Caki2 (cell line): Measurements from ENCODE around the gene DNAJC30. TPM values are rescaled to one million over a fixed set of nuclear protein-coding genes. Genes with fewer than 3 reads are reported as not detected.
"Not testable (repeated sequence)": the region's sequence is repeated elsewhere in the genome, so short reads cannot be mapped to it uniquely, and the experiment has no call there.

ENCODE experiments used
- DNase-seq: peaks from one replicate; pipeline ENCODE4 v3.0.0-alpha.2; 2015; ENCODE audit warnings: low read depth
- in situ Hi-C: cut with HindIII; loops from 2 replicates; pipeline ENCODE4 v1.10.0; 2016; ENCODE audit warnings: low sequenced_read_pairs, low pct_unique_long_range_greater_than_20kb, mixed read lengths
- total RNA-seq: library from RNA; depleted of rRNA; stranded (reverse); fragments of >200 nt; shearing (Covaris generic); gene quantifications from 2 replicates; pipeline ENCODE4 v1.2.3, GENCODE V29; 2014; ENCODE audit warnings: low replicate concordance

DNAJC30 gene
- total RNA-seq, 1 experiment from 2014 or later, result 10.7 TPM

DNA sequence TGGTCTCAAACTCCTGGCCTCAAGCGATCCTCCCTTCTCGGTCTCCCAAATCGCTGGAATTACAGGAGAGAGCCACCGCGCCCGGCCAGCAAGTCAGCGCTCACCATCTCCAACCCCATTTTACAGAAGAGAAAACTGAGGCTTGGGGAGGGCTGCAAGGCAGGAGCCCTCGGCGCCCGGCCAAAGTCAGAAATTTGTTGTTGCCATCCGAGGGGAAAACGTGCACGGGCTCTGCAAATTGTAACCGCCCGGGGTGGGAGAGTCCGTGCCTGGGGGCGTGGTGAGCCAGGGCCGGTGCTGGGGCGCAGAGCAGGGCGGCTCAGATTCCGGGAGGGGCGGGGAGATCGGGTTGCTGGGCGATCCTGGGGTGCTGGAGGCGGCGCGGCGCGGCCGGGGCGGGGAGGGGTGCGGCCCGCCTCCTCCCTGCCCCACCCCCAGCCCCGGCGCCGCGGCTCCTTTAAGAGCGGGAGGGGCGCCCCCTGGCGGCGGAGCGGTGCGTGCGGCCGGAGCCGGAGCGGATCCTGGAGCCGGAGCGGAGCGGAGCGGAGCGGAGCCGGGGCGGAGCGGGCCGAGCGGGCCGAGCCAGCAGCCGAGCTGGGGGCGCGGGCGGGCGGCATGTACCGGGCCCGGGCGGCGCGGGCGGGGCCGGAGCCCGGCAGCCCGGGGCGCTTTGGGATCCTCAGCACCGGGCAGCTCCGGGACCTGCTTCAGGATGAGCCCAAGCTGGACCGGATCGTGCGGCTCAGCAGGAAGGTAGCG lies 15.7 kb downstream of the DNAJC30 start, which contains the start of gene VPS37D:
Gene VPS37D (plus strand): TSS at position 488 of the 759 bp plus-strand sequence. CDS start 128 bp downstream, at position 616.
- in situ Hi-C loops, result no loop called here
- peak; percentile 84 for DNase-seq

DNA sequence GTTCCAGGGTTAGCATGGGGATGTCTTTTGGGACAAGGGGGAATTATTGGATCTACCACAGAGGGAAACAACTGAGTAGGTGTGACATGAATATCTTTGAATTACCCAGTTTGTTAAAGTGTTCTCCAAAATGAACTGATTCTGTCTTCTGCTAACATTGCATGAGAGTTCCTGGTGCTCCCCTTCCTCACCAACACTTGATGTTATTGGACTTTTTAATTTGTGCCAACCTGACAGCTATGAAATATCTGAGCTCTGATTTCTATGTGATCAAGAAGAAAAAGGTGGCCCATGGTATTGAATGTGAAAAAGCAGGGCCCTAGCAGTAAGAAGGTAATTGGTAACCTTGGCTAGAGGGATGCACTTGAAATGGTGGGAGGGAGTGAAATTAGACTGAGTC lies 20.2 kb downstream of the DNAJC30 start:
- in situ Hi-C loops, result no loop called here

DNA sequence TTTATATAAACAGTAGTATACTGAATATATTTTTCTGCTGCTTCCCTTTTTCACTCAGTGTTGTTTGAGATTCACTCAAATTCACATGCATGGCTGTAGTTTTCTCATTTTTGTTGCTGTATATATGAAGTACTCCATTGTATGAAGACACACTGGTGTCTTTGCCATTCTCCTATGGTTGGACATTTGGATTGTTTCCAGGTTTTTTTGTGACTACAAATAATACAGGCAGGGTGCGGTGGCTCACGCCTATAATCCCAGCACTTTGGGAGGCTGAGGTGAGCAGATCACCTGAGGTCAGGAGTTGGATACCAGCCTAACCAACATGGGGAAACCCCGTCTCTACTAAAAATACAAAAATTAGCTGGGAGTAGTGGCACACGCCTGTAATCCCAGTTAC lies 22.7 kb downstream of the DNAJC30 start:
- in situ Hi-C loops, DNase-seq: not testable (repeated sequence)

More for the DNA sequence above, 20.2 kb downstream of the DNAJC30 start:
- no peak for DNase-seq

DNA sequence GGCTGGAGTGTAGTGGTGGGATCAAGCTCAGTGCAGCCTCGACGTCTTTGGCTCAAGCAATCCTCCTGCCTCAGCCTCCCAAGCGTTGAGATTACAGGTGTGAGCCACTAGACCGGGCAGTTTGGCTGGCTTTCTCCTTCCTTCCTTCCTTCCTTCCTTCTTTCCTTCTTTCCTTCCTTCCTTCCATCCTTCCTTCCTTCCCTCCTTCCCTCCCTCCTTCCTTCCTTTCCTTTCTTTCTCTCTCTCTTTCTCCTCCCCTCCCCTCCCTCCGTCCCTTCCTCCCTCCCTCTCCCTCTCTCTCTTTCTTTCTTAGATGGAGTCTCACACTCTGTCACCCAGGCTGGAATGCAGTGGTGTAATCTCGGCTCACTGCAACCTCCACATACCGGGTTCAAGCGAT lies 23.3 kb downstream of the DNAJC30 start:
- in situ Hi-C loops, result no loop called here
- DNase-seq, result no peak

DNA sequence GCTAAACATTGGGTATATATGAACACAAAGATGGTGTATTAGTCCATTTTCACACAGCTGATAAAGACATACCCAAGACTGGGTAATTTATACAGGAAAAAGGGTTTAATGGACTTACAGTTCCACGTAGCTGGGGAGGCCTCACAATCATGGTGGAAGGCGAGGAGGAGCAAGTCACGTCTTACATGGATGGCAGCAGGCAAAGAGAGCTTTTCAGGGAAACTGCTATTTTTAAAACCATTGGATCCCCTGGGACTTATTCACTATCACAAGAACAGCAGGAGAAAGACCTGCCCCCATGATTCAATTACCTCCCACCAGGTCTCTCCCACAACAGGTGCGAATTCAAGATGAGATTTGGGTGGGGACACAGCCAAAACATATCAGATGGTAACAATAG lies 27.9 kb downstream of the DNAJC30 start:
- in situ Hi-C loops, DNase-seq: not testable (repeated sequence)

DNA sequence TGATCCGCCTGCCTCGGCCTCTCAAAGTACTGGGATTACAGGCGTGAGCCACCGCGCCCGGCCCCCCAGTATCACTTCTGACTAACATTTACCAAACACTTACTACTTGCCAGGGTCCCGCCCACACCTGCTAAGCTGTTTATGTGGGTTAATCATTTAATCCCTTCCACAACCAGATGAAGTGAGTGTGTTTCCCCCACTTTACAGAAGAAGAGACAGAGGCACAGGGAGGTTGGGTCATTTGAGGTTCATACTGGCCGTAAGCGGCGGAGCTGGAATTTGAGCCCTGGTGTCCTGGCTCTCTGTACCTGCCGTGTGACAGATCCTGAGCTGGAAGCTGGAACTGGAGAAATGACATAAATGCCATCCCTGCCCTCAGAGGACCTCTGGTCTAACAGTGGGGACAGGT lies 30.7 kb downstream of the DNAJC30 start:
- no peak for DNase-seq
- in situ Hi-C loops, result no loop called here

DNA sequence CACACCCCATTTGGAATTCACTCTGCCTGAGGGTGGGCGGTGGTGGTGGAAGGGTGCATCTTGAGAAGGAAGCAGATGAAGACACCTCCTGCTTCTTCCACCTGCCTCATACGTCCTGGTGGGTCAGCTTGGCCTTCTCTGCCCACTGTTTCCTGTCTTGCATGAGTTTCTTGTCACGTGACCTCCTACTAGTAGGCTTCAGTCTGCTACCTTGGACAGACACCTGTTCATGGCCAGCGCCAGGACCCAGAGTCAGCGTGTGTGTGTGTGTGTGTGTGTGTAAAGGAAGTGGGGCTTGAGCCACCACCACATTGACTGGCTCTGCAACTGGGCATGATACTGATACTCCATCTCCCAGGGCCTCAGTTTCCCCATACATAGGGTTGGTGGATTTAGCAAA lies 32.7 kb downstream of the DNAJC30 start:
- DNase-seq, result no peak
- in situ Hi-C loops, result no loop called here

DNA sequence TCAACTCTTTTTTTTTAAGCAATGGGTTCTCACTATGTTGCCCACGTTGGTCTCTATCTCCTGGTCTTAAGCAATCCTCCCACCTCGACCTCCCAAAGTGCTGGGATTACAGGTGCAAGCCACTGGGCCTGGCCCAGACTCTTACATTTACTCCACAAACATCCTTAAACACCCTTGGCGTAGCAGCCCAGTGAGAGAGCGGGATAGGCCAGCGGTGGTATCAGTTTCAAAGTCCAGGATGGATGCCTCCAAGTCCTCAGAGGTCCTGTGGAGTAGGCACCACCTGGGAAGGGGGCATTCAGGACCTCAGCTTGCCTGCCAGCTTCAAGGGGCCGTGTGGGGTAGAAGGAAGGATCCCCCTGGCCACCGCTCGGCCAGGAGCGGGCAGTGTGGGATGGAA lies 33.7 kb downstream of the DNAJC30 start:
- DNase-seq, result no peak
- in situ Hi-C loops, result no loop called here

DNA sequence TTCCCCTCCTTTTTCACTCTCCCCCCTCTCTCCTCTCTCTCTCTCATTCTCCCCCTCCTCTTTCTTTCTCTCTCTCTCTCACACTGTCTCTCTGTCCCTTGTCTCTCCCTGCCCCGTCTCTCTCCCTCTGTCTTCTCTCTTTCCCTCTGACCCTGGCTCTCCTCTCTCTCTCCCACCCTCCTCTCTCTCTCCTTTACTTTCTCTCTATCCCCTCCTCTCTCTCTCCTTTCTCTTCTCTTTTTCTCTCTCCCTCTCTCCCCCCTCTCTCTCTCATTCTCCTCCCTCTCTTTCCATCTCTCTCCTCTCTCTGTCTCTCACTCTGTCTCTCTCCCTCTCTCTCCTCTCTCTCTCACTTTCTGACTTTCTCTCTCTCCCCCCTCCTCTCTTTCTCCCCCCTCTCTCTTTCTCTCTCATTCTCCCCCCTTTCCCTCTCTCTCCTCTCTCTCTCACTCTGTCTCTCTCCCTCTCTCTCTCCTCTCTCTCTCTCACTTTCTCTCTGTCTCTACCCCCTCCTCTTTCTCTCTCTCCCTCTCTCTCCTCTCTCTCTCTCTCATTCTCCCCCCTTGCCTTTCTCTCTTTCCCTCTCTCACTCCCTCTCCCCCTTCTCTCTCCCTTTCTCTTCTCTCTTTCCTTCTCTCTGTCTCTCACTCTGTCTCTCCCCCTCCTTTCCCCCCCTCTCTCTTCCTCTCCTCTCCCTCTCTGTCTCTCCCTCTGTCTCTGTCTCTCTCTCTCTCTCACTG lies 34.5 kb downstream of the DNAJC30 start:
- in situ Hi-C loops, result no loop called here

DNA sequence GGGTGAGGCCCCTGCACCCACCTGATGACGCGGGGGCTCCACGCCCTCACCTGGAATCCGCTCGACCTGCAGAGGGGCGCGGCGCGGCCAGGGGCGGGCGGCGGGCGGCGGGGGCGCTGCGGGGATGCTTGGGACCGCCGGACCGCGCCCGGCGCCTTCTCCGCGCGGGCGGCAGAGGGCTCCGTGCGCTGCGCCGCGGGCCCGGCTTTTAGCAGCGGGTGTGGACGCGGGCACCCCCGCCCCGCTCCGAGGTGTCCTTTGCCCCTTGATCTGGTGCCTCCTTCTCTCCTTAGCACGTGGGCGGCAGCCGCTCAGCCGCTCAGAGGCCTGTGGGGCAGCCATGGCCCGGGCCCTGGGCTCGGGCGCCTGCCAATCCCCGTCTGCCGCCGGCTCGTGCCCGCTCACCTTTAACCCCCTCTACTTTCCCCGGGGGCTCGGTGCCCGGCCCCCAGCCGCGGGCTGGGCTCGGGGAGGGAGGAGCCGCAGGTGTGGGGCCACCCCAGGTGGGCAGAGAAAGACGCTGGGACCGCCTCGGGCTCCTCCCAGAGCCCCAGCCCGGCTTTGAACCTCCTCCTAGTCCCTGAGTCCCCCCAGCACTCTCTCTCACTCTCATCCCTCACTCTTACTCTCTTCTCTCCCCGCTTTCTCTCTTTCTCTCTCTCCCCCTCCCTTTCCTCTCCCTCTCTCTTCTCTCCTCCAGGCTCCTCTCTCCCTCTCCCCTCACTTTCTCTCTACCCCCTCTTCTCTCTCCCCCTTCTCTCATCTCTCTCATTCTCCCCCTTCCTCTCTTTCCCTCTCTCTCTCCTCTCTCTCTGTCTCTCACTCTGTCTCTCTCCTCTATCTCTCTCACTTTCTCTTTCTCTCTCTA lies 35.3 kb downstream of the DNAJC30 start:
- DNase-seq, result no peak
- in situ Hi-C loops, result no loop called here

More for the DNA sequence above, 34.5 kb downstream of the DNAJC30 start:
- DNase-seq, result no peak

DNA sequence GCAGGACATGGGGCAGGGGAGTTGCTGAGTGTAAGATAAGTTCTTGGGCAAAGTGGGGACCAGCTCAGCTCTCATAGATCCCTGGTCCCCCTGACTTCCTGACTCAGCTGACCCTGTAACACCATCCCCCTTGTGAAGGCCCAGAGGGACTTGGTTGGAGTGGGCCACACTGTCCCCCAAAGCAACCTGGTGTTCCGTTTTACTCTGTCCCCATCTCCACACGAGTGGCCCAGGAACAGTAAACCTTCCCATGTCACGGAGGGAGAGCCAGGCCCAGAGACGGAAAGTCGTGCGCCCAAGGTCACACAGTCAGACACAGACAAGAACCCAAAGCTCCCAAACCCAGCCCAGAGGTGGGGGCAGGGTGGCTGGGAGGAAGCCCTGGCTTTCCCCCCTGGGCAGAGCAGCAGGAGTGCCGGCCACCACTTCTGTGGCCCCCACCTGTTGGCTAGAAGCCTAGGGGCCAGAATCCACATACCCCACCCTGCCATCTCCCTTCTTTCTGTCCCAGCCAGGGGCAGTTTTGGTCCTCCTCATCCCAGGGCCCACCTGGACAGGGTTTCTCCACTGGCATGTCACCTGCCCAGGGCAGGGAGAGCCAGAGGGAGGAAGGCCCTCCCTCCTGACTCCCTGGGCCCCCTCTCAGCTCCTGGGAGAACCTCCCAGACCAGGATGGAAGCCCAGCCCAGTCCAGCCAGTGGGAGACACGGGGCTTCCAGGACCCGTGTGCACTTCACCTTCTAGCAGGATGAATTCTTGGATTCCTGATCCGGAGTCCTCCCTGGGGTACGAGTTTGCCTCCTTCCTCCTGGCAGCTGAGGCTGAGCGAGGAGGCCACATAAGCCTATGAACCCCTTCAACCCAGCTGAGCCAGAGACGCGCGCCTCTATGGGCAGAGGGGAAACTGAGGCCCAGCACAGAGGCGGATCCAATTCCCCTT lies 36.2 kb downstream of the DNAJC30 start:
- DNase-seq, result no peak
- in situ Hi-C loops, result no loop called here

DNA sequence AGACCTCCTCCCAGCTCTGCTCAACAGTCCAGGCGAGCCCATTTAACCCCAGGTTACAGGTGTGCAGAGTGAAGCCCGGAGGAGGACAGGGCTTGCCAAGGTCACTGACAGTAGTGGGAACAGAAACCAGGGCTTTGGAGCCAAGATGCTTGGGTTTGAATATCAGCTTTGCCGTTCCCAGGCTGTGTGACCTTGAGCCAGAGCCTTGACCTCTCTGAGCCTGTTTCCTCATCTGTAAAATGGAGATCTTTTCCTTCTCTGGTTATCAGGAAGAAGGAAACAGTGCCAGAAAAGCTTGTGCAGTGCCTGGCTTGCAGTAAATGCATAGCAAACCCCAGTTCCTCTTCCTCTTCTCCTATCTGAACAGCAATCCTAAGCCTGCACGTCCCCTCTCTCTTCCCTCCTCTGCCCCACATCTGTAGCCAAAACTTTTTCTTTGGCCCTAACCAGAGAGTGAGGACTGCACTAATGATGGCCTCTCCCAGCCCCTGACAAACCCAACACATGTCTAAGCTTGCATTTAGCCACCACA lies 37.5 kb downstream of the DNAJC30 start:
- no peak for DNase-seq
- in situ Hi-C loops, result no loop called here

DNA sequence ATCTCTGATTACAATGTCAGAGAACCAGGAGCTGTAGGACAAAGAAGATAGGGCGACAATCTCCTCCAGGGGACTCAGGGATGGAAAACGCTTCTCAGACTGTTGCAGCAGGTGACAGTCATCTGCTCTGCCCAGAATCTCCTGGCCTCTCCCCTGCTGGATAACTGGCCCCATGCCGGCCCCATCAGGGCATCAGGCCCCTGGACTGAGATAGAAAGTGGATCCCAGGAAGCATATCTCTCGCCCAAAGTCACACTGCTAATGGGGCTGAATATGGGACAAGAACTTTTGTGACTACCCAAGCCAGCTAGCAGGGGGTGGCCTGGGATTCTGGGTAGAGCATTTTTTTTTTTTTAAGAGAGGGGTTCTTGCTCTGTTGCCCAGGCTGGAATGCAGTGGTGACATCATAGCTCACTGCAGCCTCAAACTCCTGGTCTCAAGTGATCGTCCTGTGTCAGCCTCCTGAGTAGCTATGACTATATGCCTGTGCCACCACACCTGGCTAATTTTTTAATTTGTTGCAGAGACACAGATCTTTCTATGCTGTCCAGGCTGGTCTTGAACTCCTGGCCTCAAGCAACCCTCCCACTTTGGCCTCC lies 38.5 kb downstream of the DNAJC30 start:
- in situ Hi-C loops, result no loop called here
- no peak for DNase-seq

DNA sequence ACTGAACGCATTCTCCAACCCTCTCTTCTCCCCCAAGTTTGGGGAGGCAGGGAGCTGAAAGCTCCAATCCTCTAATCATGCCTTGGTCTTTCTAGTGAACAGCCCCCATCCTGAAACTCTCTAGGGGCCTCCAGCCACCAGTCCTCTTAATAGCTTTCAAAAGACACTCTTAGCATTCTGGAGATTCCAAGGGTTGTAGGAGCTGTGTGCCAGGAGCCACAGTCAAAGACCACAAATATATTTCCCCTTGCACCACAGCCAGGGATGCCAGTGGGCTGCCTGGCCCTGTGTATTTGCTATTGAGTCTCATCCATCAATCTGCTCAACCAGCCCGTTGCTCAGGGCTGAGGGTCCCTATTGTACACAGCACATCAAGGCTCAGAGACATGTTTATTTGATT lies 40.4 kb downstream of the DNAJC30 start:
- in situ Hi-C loops, result no loop called here
- no peak for DNase-seq

DNA sequence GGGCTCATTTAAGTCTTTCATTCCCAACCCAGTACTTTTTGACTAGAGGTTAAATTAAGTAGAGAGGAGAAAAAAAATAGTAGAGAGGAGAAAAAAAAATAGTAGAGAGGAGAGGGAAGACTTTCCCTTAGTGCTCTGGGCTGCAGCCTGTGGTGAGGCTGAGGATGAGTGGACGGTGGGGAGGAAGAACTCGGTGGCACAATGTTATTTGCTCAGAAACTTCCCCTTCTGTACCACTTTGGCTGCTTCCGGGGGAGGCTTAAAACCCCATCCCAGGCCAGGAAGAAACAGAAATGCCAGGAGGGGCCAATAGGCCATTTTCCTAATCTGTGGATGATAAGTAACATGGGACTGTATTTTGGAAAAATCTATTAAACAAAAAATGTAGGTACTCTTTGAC lies 44.3 kb downstream of the DNAJC30 start:
- in situ Hi-C loops, result no loop called here
- DNase-seq, result no peak

DNA sequence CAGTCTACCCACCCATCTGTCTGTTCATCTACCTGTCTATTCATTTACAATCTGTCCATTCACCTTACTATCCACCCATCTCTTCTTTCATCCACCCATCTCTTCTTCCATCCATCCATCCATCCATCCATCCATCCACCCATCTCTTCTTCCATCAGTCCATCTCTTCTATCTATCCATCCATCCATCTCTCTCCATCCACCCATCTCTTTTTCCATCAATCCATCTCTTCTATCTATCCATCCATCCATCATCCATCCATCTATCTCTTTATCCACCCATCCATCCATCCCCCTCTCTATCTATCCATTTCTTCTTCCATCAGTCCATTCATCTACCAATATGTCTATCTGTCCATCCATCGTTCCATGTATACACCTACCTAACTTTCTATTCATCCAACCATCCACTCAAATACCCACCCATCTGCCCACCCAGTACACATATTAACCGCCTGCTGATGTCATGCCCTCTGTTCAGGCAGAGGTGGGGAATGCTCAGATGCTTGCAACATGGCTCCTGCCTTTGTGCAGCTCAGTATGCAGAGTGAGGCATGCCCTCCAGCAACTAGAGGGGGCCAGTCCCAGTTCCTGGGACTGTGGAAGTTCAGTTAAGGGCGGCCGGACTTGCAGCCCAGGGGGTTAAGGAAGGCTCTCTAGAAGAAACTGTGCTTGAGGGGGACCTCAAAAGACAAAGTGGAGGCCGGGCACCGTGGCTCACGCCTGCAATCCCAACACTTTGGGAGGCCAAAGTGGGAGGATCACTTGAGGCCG lies 47.6 kb downstream of the DNAJC30 start:
- no peak for DNase-seq
- in situ Hi-C loops, result no loop called here
